Panc1 (cell line): ENCODE results near the gene GGA2.

ENCODE experiments used
- POLR2AphosphoS5 ChIP-seq: IDR thresholded peaks from 2 replicates; pipeline ENCODE4 v1.6.1; 2012; ENCODE audit warnings: mild to moderate bottlenecking, low read depth, low read length, moderate library complexity
- TCF7L2 ChIP-seq: IDR thresholded peaks from 2 replicates; pipeline ENCODE4 v1.6.1; 2011; ENCODE audit warnings: mild to moderate bottlenecking, low read depth, low read length, inconsistent platforms
- TF ChIP-seq, protein P1 (sequence below): fragments of 450-650 bp; IDR thresholded peaks from 2 replicates; pipeline ENCODE4 v1.5.1; 2017; ENCODE audit warnings: mild to moderate bottlenecking
- TF ChIP-seq, protein P2 (sequence below), 2 experiments: IDR thresholded peaks; 2 replicates each; pipeline ENCODE4 v1.6.1; 2011 to 2012; ENCODE audit warnings: low read depth in 2 of 2, control low read depth in 1 of 2, low read length in 1 of 2, mild to moderate bottlenecking in 1 of 2, moderate library complexity in 1 of 2; ENCODE audit not compliant: insufficient read depth in 1 of 2

DNA sequence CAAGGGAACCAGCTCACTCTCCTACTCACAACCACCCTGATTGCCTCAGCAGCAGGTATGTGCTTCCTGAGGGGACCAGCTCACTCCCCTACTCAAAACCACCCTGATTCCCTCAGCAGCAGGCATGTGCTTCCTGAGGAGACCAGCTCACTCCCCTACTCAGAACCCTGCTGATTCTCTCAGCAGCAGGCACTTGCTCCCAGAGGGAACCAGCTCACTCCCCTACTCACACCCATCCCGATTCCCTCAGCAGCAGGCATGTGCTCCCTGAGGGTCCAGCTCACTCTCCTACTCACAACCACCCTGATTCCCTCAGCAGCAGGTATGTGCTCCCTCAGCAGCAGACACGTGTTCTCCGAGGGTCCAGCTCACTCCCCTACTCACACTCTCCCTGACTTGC is 31.2 kb downstream of the GGA2 start:
- TF ChIP-seq POLR2AphosphoS5 = no peak
- TF ChIP-seq, protein P1, sequence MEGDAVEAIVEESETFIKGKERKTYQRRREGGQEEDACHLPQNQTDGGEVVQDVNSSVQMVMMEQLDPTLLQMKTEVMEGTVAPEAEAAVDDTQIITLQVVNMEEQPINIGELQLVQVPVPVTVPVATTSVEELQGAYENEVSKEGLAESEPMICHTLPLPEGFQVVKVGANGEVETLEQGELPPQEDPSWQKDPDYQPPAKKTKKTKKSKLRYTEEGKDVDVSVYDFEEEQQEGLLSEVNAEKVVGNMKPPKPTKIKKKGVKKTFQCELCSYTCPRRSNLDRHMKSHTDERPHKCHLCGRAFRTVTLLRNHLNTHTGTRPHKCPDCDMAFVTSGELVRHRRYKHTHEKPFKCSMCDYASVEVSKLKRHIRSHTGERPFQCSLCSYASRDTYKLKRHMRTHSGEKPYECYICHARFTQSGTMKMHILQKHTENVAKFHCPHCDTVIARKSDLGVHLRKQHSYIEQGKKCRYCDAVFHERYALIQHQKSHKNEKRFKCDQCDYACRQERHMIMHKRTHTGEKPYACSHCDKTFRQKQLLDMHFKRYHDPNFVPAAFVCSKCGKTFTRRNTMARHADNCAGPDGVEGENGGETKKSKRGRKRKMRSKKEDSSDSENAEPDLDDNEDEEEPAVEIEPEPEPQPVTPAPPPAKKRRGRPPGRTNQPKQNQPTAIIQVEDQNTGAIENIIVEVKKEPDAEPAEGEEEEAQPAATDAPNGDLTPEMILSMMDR = no peak
- TF ChIP-seq, protein P2, sequence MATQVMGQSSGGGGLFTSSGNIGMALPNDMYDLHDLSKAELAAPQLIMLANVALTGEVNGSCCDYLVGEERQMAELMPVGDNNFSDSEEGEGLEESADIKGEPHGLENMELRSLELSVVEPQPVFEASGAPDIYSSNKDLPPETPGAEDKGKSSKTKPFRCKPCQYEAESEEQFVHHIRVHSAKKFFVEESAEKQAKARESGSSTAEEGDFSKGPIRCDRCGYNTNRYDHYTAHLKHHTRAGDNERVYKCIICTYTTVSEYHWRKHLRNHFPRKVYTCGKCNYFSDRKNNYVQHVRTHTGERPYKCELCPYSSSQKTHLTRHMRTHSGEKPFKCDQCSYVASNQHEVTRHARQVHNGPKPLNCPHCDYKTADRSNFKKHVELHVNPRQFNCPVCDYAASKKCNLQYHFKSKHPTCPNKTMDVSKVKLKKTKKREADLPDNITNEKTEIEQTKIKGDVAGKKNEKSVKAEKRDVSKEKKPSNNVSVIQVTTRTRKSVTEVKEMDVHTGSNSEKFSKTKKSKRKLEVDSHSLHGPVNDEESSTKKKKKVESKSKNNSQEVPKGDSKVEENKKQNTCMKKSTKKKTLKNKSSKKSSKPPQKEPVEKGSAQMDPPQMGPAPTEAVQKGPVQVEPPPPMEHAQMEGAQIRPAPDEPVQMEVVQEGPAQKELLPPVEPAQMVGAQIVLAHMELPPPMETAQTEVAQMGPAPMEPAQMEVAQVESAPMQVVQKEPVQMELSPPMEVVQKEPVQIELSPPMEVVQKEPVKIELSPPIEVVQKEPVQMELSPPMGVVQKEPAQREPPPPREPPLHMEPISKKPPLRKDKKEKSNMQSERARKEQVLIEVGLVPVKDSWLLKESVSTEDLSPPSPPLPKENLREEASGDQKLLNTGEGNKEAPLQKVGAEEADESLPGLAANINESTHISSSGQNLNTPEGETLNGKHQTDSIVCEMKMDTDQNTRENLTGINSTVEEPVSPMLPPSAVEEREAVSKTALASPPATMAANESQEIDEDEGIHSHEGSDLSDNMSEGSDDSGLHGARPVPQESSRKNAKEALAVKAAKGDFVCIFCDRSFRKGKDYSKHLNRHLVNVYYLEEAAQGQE (IDR thresholded peaks at IDR 0.05; ENCODE audit: insufficient read depth in 1 of 2, low read depth in 2 of 2, low read length in 1 of 2) = no peak
- TF ChIP-seq TCF7L2 = no peak
